SKM-1 (cell line): Measurements from ENCODE around the gene RAPGEF4.

Source experiments
- DNase-seq: peaks from one replicate; lab custom pipeline; 2025; ENCODE audit not compliant: unreplicated experiment; lab: John Stamatoyannopoulos, UW

Gene RAPGEF4

DNA sequence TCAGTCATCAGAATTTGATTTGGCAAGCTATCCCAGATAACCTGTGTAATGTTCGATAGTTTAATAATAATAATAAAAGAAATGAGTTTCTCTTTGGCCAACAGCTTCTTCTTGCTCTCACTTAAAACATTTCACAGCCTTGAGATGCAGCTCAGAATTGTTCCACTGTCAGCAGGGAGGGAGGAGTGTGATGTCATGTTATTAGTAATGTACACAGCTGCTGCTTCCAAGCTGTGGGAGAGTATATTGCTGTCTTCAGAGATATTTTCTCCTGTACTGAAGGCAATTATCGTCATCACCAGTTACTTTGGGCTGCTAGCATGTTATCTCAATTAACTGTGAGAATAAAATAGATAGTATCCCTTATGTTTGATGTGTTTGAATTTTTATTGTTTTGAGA, 193.1 kb downstream of the RAPGEF4 start:
- no peak for DNase-seq

DNA sequence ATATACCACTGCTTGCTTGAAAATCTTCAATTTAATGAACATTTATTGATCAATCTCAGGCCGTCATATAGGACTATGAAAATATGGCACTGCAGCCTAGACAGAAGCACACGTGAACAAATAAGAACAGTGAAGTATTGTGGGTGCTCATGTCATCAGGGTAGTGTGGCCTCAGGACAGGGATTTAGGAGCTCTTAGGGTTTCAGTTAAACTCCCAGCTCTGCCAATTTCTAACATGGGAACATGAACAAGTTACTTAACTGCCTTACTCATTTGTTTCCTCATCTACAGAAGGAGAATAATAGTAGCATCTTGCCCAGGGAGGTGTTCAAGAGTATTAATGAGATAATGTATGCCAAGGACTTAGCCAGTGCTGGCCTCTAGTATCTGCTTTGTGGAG, 194.0 kb downstream of the RAPGEF4 start:
- DNase-seq, result no peak

DNA sequence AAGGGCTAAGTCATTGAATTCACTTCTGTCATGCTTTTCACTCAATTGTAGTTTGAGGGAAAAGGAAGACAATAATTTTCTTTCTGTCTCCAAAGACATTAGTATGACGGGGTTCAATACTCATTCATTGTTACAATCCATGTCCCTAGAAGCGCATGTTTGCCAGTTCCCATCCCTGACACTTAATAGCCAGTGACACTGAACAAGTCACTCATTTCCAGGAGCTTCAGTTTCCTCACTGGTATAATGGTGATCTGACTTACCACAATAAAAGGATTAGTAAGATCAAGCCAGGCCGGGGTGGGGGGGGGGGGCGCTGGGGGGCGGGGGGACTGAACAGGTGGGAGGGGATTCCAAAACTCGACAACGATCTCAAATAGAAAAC, 195.2 kb downstream of the RAPGEF4 start:
- DNase-seq, result no peak

DNA sequence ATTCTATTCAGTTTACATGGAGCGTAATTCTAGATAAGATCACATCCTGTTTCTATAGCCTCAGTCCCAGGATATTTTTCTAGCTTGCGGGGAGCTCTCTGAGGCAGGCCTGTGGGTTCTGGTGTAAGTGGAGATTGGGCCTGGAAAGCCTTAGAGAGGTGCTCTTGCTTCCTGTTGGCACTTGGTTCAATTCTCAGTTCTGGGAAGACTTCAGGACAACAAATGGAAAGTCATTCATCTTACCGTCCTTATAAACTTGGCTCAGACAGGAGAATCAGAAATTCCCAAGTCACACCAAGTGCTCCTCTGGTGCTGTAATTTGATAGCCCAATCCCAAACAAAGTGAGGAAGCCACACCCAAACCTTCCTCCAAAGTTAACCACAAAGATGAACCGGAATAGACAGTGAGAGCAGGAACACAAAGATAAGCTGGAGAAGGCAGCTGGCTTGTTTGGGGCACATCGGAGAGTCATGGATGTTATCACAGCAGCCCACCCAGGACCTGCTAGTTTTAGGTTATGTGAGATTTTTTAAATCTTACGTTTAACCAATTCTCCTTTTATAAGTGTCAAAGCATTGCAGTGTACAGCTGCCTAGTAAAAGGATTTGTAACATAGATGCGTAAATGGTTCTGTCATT, 195.7 kb downstream of the RAPGEF4 start:
- no peak for DNase-seq

DNA sequence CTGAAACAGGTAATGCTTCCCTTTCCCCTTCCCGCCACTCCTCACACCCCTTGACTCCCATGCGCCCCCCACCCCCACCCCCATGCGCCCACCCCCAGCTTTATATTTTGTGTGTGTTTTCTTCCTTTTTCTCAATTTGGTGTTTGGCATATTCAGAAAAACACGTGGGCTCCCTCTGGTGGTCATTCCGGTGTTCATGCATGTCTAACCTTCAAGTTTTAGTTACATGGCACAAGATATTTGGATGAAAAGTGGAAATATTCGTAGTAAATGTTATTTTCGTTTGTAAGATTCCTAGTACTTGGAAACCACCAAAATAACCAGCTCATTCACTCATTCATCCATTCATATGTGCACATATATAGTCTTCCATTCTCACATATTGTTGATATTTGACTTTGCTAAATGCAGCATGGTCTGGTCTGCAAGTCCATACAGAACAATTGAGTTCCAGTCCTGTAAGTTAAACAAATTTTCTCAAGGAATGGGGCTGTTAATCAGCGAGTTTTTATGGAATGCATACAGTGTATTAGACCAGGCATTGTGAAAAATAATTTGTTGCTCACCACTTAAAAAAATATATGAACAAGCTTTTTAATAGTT, 196.4 kb downstream of the RAPGEF4 start:
- DNase-seq, result peak; percentile 27

DNA sequence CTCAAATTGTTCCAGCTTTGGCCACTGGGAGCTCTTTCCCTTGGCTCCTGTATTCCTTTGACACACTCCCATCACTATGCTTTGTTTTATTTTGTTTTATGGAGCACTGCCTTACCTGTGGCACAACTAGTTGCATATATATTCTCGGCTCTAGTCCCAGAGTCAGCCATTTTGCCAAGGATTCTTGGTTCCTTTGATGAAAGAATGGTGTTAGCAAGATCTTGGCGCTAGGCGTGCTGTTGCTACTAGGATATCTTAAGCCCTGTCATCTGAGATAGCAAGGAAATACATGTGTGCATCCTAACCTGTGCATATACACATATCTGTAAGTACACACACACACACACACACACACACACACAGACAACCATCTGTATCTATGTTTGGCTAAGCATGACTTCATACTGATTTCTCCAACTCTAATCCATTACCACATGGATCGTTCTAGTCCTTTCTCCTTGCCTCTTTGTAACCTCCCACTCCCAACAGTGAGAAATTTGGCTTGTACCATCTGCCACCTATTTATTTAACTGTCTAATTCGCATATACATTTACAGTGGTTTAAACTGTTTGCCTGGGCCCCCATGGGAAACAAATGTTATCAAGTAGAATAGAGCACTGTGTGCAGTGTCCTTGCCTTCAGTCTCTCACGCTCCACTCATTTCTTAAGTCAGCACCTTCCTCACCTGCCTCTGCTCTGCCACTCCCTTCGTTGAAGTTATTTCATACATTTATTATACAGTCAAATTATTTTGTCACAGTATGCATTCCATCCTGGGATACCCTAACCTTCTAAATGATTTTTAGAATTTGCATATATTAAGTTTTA, 202.5 kb downstream of the RAPGEF4 start:
- DNase-seq, result no peak

DNA sequence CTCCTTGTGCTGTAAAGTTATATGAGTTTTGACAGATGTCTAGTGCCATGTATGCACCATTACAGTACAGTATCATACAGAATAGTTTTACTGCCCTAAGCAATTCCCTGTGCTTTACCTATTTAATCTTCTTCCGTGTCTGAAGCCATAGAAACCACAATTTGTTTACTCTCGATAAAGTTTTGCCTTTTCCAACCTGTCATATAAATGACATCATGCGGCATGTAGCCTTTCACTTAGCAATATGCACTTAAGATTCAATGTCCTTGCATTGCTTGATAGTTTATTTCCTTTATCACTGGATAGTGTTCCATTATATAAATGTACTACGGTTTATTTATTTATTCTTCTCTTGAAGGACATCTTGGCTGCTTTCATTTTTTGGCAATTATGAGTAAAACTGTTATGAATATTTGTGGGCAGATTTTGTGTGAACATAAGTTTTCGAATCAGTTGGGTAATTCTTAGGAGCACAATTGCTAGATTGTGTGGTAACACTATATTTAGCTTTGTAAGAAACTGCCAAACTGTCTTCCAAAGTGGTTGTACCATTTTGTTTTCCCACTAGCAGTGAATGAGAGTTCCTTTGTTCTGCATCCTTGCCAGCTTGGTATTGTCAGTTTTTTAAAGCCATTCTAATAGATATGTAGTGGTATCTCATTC, 203.2 kb downstream of the RAPGEF4 start:
- DNase-seq, result no peak

DNA sequence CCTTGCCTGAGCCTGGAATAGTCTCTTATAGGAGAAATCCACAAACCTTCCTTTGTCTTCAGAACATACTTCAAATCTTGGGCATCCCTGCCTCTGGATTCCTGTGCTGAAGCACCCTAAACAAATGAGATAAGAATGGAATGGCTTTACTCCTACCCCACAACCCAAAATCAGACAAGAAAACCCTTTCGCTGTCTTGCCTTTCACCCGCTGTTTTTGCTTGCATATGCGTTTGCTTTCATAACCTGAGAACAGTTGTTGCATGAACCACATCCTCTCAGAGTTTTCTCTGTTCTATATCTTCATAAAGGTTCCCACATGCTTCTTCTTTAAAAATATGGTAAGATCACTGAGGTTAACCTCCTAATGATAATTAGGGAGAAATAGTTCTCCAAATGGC, 207.9 kb downstream of the RAPGEF4 start:
- DNase-seq, result no peak

DNA sequence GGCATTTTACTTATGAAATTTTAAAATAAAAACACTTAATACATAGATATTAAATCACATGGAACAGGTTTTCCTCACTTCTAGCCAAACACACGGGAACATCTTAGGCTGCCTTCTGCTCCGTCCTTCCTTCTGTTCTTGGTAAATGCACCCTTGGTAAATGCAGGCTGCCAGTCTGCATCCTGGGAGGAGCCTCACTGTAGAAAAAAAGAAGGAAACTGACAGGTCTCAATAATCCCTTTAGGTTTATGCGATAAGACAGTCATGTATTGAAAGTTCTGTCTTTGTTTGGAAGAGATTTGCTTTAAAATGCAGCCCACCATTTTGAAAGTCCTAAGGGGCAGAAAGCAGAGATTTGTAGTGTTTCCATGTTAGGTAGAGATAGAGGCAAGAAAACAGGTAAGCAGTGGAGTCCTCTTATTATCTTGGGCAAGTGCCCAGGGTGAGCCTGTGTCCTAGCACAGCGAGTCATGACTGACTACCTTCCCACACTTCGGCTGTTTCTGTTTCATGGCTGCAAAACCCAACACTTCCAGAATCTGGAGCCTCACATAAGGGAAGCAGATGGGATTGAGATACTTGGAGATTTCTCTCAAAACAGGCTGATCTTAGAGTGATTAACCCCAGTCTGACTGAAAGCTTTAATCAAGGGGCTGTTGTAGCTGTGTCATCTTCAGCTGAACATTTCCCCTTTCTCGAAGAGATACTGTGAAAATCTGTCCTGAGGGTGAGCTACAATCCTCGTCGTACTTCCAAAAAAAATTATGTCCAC, 208.6 kb downstream of the RAPGEF4 start:
- no peak for DNase-seq

DNA sequence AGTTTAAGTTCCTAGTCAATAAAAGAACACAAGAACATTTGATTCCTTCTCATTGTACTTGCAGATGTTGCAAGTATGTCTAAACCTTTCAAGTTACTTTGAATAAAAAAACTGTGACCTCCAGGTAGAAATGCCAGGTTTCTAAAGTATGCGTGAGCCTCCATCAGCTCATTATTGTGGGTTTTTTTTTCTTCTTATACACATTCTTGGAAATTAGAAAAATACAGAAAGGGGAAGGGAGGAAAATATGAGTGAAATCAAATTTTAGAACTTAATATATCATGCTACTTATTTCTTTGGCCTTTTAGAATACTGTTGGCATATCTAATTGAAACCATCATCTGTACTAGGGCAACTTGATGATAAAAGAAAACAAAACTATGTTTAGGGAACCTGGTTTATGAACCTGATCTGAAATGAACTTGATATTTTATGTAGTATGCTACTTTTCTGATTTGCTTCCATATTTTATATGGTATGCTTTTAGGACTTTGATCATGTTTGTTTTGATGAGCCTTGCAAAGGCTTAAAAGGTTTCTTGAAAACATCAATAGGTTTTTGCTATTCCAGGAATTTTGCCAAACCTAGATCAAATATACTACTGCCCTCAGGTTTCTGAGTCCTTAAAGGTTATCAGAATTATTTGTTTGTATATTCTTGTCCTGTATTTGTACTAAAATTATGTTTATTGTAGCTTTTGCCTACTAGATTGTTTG, 209.3 kb downstream of the RAPGEF4 start:
- DNase-seq, result no peak

DNA sequence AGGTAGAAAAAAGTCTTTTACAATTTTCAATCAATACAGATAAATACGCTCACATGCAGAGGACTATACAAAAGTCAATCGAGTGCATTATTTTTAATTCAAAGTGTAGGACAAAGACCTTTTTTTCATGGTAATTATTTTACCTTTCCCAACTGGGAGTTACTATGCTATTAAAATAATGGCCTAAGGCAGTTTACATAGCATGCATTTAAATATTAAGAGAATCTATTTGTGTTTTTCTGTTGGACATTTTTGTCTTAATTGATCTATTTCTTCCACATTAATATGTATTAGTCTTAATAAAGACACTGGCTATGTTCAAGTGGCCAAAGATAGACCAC, 209.8 kb downstream of the RAPGEF4 start:
- DNase-seq, result no peak

DNA sequence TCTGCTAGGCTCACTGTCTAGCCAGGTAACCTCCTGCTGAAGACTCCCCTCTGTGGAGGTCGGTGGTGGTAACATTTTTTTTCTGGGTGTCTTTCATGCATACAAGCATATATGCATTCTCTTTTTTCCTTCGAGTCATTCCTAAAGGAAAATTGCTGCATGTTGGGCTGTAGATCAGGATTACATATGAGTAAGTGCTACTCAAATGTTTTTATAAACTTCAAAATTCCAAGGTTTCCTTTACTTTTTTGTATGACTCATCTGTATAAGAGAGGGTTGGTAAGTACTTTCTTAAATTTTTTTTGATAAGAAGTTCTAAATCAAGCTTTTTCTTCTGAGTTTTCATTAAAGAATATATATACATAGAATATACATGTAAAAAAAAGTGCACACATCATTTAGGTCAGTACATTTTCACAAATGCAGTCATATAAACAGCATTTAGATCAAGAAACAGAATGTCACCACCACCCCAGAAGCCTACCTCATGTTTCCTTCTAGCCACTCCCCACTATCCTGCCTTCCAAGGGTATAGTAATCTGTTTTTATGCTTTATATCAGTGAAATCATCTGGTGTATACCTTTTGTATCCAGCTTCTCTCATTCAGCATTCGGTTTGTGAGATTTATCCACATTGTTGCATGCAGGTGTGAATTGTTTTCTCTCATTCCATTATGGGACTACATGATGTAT, 212.0 kb downstream of the RAPGEF4 start:
- no peak for DNase-seq

DNA sequence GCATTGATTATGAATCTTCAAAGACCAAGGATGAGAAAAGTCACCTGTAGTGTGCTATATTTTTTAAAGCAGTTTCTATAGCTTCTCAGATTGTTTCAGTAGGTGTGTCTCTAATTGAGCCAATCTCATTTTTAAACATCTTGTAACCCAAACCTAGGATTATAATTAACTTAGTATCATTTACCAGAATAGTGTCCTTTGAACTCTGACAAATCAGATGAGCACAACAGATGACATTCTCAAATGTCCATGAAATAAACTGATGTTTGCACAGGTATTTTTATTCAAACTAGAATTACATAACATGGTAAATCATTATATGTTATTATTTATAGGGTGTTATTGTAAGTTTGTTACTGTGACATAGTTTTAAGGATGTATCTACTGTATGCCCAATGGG, 213.9 kb downstream of the RAPGEF4 start:
- no peak for DNase-seq

DNA sequence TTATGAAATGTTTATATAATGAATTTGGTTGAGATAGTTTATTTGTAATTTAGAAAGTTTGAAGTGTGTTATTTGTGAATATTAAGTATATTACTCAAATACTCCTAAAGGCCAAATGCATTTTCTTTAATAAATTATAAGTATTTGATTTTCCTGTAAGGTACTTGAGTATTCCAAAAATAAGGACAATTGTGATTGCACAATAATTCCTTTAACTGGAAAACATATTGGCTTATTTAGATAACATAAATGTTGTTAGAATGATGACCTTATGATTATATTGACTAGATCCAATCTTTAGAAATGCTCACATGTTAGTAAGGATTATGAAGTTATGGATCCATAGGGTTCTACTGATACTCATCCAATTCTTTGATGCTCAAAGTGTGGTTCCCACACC, 214.9 kb downstream of the RAPGEF4 start:
- no peak for DNase-seq

DNA sequence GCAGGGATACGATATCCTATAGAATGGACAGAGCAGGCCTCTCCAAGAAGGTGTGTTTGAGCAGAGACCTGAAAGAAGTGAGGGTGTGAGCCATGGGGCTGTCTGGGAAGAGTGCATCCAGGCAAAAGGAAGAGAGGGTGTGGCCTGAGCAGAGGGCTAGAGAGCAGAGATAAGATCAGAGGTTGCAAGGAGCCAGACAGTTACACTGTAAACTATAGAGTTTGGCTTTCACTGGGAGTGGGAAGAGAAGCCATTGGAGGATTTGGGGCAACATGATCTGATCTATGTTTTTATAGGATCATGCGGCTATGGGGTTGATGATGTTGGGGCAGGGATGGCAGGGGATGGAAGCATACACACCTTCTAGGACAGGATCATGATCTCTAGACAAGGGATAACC, 215.9 kb downstream of the RAPGEF4 start:
- DNase-seq, result no peak

DNA sequence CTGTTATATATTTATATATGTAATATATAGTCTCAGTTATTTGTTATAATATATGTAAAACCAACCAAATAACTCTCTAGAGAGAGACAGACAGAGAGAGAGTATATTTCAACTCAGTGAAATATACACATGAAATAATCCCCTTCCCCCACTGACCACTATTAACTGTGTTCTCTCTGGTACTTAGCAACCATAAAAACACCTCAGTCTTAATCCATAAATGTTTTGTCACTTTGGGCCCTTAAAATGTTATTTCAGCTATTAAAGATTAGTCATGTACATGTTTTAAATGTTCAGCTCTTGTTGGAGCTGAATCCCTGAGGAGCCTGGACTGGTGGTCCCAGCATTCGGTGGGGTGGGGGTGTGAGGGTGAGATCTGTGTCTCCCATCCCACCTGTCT, 217.8 kb downstream of the RAPGEF4 start:
- no peak for DNase-seq

DNA sequence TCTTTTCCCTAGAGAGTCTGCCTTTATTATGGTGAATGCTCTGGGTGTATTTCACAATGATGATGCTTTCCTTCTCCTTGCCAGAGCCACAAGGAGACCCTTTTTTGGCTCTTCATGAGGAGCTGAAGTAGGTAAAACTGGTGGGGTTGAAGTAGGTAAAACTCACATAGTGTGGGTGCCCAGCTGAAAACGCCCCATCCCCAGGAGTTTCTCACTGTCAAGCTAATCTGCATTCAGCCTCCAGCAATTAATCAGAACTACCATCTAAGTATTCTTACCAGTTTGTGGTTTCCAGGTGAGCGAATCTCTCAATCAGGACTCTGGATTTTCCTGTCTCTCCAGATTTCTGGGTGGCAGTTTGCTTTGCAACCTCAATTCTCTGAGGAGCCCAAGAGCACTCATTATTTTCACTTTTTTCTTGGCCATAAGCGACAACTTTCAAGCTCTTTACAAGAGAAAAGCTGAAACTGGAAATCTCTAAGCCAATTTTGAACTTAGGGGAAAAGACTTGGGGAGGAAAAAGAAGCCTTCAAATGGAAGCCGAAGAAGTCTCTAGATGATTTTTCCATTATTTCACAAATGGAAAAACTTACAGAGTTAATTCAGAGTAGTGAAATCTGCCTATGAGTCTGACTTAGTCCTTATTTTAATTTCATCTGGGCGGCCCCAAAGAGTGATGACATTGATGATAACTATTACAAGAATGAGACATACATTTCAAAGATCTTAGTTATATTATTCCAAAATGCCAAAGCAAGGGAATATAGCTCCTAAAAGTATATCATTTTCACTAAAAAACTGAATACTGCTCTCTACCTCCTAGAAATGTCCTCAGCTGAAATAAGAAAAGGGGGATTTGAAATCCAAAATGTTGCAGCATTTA, 218.6 kb downstream of the RAPGEF4 start:
- DNase-seq, result no peak

DNA sequence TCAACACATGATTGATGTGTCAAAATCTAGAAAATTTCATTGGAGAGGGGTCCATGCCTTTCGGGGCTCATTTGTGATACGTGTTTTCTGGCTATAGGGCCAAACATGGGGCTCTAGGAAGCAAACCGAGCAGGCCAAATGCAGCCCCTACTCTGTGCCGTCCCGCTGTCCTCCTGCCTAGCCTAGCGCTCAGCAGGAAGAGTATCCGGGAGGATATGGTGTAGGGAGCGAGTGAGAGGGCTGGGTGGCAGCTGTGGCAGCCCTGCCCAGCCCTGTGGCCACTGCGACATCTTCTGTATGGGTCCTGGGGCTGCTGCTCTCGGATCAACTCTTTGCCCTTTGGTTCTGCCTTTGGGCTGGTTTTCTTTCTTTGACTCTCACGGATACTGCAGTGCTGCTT, 219.9 kb downstream of the RAPGEF4 start:
- DNase-seq, result no peak

DNA sequence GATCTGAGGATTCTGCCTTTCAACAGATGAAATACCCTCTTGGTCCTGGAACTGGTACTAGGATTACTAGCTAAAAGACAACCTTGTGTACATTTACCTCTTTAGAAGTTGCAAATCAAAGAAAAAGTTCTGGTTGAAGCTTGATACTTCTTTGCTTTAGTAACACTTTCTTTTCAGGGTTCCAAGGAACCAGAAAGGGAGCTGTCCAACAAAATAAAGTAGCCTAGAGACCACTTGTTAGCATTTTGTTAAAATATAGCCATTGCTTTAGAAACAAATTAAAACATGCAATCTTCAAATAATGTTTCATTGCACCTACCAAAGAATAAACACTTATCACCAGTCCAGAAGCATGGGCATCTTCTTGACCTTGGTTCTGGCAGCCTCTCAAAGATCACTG, 222.1 kb downstream of the RAPGEF4 start:
- no peak for DNase-seq
